ENCODE data around the gene ACIN1. TPM values are rescaled to one million over a fixed set of nuclear protein-coding genes. Genes with fewer than 3 reads are reported as not detected.

Gene ACIN1
- total and polyA plus RNA-seq, 2 of the 13 experiments (the other 11 are each of a cell fraction or from before 2014, with no cell fraction given) = 165 to 183 TPM

DNA sequence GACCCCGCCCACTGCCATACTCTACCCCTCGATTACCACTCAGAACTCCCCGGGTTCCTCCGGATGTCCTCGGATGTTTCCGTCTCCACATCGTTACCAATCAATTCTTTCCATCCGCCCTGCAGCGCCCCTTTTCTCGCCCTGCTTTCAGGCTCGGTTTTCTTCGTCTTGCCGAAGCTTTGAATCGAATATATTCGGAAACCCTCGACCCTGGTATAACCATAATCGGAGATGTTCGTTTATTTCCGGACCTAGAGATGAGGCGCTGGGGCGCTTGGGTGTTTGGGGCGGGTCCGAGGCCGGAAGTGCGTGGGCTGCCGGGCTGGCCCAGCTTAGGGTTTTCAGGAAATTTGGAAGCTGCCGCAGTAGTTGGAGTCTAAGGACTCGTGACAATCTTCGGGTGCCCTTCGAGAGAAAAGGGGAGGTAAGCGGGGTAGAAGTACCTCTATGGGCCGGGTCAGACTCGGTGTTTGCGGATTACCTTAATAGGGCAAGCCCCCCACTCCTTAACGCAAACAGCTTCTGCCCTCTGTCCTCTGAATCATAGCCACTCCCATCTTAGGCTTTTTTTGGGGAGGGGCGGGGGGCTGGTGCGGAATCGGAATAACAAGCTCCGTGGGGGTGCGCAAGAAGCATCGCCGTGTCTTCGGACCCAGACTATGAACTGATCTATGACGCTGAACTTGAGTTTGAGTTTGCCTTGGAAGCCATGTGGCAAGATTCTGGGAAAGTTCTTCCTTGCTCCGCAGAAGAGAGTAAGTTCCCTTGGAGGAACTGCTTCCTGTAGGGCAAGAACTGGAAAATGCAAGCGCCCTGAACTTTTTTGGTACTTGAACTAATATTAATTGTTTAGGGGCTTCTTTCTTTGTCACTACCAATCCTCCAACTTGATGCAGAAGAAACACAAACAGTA is 516 bp upstream of the ACIN1 start, which contains the start of gene C14orf119 (continued):
- peak; percentile 56; the same call in 1 of the 2 replicates for TF ChIP-seq HMGXB3 (CRISPR knock-in tag; IDR thresholded peaks at IDR 0.05; ENCODE audit: borderline replicate concordance)
- peak; percentile 39; the same call in 1 of the 2 replicates for TF ChIP-seq SMAD3 (CRISPR knock-in tag; IDR thresholded peaks at IDR 0.05)
- TF ChIP-seq GATAD2A (CRISPR knock-in tag; IDR thresholded peaks at IDR 0.05) = peak; percentile 52; the same call in 1 of the 2 replicates
- peak; percentile 42; the same call in 1 of the 2 replicates for TF ChIP-seq RAD21 (CRISPR knock-in tag; IDR thresholded peaks at IDR 0.05)
- peak; percentile 78; the same call in 1 of the 2 replicates for TF ChIP-seq ZNF615 (CRISPR knock-in tag; IDR thresholded peaks at IDR 0.05; ENCODE audit: borderline replicate concordance)
- TF ChIP-seq ZNF768 (CRISPR knock-in tag; IDR thresholded peaks at IDR 0.05) = no peak
- TF ChIP-seq STAT5B (CRISPR knock-in tag; IDR thresholded peaks at IDR 0.05) = peak; percentile 39; the same call in 1 of the 2 replicates
- TF ChIP-seq HMGA1 (CRISPR knock-in tag; conservative IDR thresholded peaks at IDR 0.05) = no peak; the same call in 1 of the 2 replicates
- peak; percentile 93 for TF ChIP-seq SPEN (CRISPR knock-in tag; IDR thresholded peaks at IDR 0.05; ENCODE audit: low read depth)
- peak; percentile 18 for TF ChIP-seq TMF1 (CRISPR knock-in tag; IDR thresholded peaks at IDR 0.05; ENCODE audit: low read depth)
- peak; percentile 47; the same call in 1 of the 2 replicates for TF ChIP-seq ATF6 (CRISPR knock-in tag; conservative IDR thresholded peaks at IDR 0.05)
- TF ChIP-seq, protein P1, sequence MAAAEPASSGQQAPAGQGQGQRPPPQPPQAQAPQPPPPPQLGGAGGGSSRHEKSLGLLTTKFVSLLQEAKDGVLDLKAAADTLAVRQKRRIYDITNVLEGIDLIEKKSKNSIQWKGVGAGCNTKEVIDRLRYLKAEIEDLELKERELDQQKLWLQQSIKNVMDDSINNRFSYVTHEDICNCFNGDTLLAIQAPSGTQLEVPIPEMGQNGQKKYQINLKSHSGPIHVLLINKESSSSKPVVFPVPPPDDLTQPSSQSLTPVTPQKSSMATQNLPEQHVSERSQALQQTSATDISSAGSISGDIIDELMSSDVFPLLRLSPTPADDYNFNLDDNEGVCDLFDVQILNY (CRISPR knock-in tag; conservative IDR thresholded peaks at IDR 0.05) = peak; percentile 54; the same call in 1 of the 2 replicates
- peak; percentile 81; the same call in 1 of the 2 replicates for TF ChIP-seq ZFYVE20 (CRISPR knock-in tag; IDR thresholded peaks at IDR 0.05; ENCODE audit: borderline replicate concordance, low read depth)
- 0 out of 2 replicates have a peak, but pooled peaks have one; percentile 35 for TF ChIP-seq ZBTB8A (CRISPR knock-in tag; IDR thresholded peaks at IDR 0.05; ENCODE audit: borderline replicate concordance, low read depth)
- peak; percentile 59; the same call in 1 of the 2 replicates for TF ChIP-seq SMAD9 (CRISPR knock-in tag; IDR thresholded peaks at IDR 0.05)
- peak; percentile 30; the same call in 1 of the 2 replicates for TF ChIP-seq ZNF274 (CRISPR knock-in tag; IDR thresholded peaks at IDR 0.05)
- TF ChIP-seq GABPB1 (CRISPR knock-in tag; IDR thresholded peaks at IDR 0.05) = peak; percentile 96
- peak; percentile 99 for TF ChIP-seq CC2D1A (CRISPR knock-in tag; IDR thresholded peaks at IDR 0.05)

Data from HepG2 (cell line).